Bronchial smooth muscle cell (primary cell): ENCODE results near the gene MFGE8. TPM values are rescaled to one million over a fixed set of nuclear protein-coding genes. Genes with fewer than 3 reads are reported as not detected.

Experiments used
- total RNA-seq: library from RNA; depleted of rRNA; stranded (reverse); fragments of >200 nt; gene quantifications from 2 replicates; pipeline ENCODE4 v1.2.1, GENCODE V29; 2014

MFGE8 gene
- 67.0 and 70.6 TPM in 2 replicates for total RNA-seq

GRCh38 chr15:88913017-88913849, at the start of gene MFGE8:
Gene MFGE8 (minus strand): TSS chr15:88913379. CDS start chr15:88913319, 60 bp downstream.

DNA sequence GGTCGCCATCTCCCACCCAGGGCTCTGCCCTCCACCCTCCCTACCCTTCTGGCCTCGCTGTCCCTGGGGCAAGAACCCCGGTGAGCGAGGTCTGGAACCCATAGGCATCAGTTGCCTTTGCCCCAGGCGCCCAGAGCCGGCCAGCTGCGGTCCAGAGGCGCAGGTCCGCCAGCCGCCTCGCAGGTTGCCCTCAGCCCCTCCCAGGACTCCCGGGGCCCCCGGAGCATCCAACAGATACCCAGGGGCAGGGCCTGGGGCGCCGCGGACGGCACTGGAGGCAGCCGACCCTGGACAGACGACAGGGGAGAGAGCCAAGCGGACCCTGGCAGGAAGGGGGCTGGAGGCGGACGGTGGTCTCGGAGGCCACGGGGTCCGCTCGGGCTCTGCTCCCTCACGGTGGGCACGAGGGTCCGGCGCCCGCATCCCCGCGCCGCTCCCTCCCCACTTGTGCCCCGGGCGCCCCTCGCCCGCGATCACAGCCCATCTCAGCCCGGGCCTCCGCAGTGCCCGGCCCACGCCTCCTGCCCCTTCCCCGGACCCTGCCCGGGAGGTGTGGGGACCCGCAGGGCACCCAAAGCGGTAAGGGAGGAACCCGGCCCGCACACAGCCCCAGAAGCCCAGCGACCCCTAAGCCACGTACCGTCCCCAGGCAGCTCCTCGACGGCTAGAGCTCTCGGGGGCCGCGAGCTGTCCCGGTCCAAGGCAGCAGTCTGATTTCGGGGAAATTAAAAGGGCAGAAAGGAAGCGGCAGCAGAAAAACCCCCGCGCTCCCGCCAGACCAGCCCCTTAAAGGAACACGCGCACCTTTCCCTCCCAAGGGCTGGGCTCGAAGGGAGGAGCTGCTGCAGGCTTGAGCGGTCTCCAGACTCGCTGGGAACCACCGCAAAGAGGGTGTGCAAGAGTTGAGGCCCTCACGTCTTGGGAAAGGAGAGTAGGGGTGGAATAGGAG, 18.1 kb downstream of the MFGE8 start, which contains the start of gene HAPLN3:
HAPLN3 (minus strand) TSS at position 726 of the 949 bp plus-strand sequence. CDS start 8,246 bp downstream, outside the sequence.

Other genes with a start within 250 kb of the MFGE8 start
- gene ACAN, start 109.9 kb downstream of the MFGE8 start, total RNA-seq = under 0.01 and 0.09 TPM in 2 replicates
- gene HAPLN3, start 17.8 kb downstream of the MFGE8 start, total RNA-seq = 1.9 and 2.4 TPM in 2 replicates
- gene ABHD2, start 175.1 kb upstream of the MFGE8 start, total RNA-seq = 39.6 and 86.7 TPM in 2 replicates